ENCODE data around the gene SORBS1.
A peak's percentile ranks its signal among the peaks of the same experiment; 100 is the strongest.

Gene SORBS1

GRCh38 chr10:95525033-95525418 lies 36.1 kb downstream of the SORBS1 start:
- DNase-seq (no peak), ATAC-seq (replicated peaks) (no peak)
- Mint-ChIP-seq H3K27ac (no peak overlapping the region), H3K9me3 (no peaks in the 10 kb centered on the region), H3K27me3 (peaks cover 7 to 9% of the 10 kb centered on the region in 2 donors), H3K4me1 (no peaks in the 10 kb centered on the region), H3K36me3 (no peaks in the 10 kb centered on the region), H3K4me3 (no peak overlapping the region)

- DNase-seq (no peak), ATAC-seq (replicated peaks) (no peak)
- no peaks in the 10 kb centered on the region for H3K9me3 Mint-ChIP-seq
- no peak overlapping the region for H3K27ac Mint-ChIP-seq
- H3K4me1 Mint-ChIP-seq = no peaks in the 10 kb centered on the region
- peaks cover 7 to 9% of the 10 kb centered on the region in 2 donors for H3K27me3 Mint-ChIP-seq
- no peaks in the 10 kb centered on the region for H3K36me3 Mint-ChIP-seq
- no peak overlapping the region for H3K4me3 Mint-ChIP-seq
These were observed 36.7 kb downstream of the SORBS1 start for GRCh38 chr10:95524358-95525032.

- no peak for DNase-seq
- H3K27ac Mint-ChIP-seq = no peak overlapping the region
These were observed 39.1 kb downstream of the SORBS1 start for GRCh38 chr10:95522117-95522516.

GRCh38 chr10:95520617-95521016 lies 40.6 kb downstream of the SORBS1 start:
- no peak overlapping the region for H3K27ac Mint-ChIP-seq
- H3K27me3 Mint-ChIP-seq = peaks cover 0 to 9% of the 10 kb centered on the region in 2 donors
- H3K9me3 Mint-ChIP-seq = no peaks in the 10 kb centered on the region
- H3K4me3 Mint-ChIP-seq = no peak overlapping the region
- no peak for DNase-seq
- no peak for ATAC-seq (replicated peaks)
- peaks cover 0 to 2% of the 10 kb centered on the region in 2 donors for H3K4me1 Mint-ChIP-seq
- no peaks in the 10 kb centered on the region for H3K36me3 Mint-ChIP-seq

More at GRCh38 chr10:95522117-95522516, 39.1 kb downstream of the SORBS1 start:
- H3K9me3 Mint-ChIP-seq = no peaks in the 10 kb centered on the region
- ATAC-seq (replicated peaks) = no peak
- H3K27me3 Mint-ChIP-seq = peaks cover 0 to 9% of the 10 kb centered on the region in 2 donors
- H3K36me3 Mint-ChIP-seq = no peaks in the 10 kb centered on the region
- peaks cover 0 to 2% of the 10 kb centered on the region in 2 donors for H3K4me1 Mint-ChIP-seq
- H3K4me3 Mint-ChIP-seq = no peak overlapping the region

- Mint-ChIP-seq H3K36me3 (no peaks in the 10 kb centered on the region), H3K4me3 (no peak overlapping the region), H3K4me1 (peaks cover 0 to 5% of the 10 kb centered on the region in 2 donors), H3K27ac (no peak overlapping the region), H3K9me3 (no peaks in the 10 kb centered on the region), H3K27me3 (no peaks in the 10 kb centered on the region)
- DNase-seq (no peak), ATAC-seq (replicated peaks) (no peak)
These were observed 42.4 kb downstream of the SORBS1 start for GRCh38 chr10:95518455-95519452.

- H3K36me3 Mint-ChIP-seq = no peaks in the 10 kb centered on the region
- DNase-seq (no peak), ATAC-seq (replicated peaks) (no peak)
- H3K27ac Mint-ChIP-seq = no peak overlapping the region
- H3K9me3 Mint-ChIP-seq = no peaks in the 10 kb centered on the region
- peaks cover 0 to 5% of the 10 kb centered on the region in 2 donors for H3K4me1 Mint-ChIP-seq
- no peak overlapping the region for H3K4me3 Mint-ChIP-seq
- no peaks in the 10 kb centered on the region for H3K27me3 Mint-ChIP-seq
These were observed 43.4 kb downstream of the SORBS1 start for GRCh38 chr10:95517536-95518454.

- H3K27ac Mint-ChIP-seq = no peak overlapping the region
- H3K4me1 Mint-ChIP-seq = peaks cover 0 to 5% of the 10 kb centered on the region in 2 donors
- H3K36me3 Mint-ChIP-seq = no peaks in the 10 kb centered on the region
- ATAC-seq (replicated peaks) (no peak), DNase-seq (no peak)
- H3K27me3 Mint-ChIP-seq = peaks cover 0 to 5% of the 10 kb centered on the region in 2 donors
- no peak overlapping the region for H3K4me3 Mint-ChIP-seq
- no peaks in the 10 kb centered on the region for H3K9me3 Mint-ChIP-seq
These were observed 44.3 kb downstream of the SORBS1 start for GRCh38 chr10:95516774-95517373.

- no peaks in the 10 kb centered on the region for H3K36me3 Mint-ChIP-seq
- peak; percentile 58 to 86 for ATAC-seq (replicated peaks)
- H3K27ac Mint-ChIP-seq = no peak overlapping the region
- peak; percentile 4 for DNase-seq
- H3K4me1 Mint-ChIP-seq = peaks cover 0 to 5% of the 10 kb centered on the region in 2 donors
- H3K4me3 Mint-ChIP-seq = no peak overlapping the region
- no peaks in the 10 kb centered on the region for H3K9me3 Mint-ChIP-seq
- H3K27me3 Mint-ChIP-seq = peaks cover 5 to 7% of the 10 kb centered on the region in 2 donors
These were observed 47.2 kb downstream of the SORBS1 start for GRCh38 chr10:95513941-95514392.

- no peak for DNase-seq
- Mint-ChIP-seq H3K27me3 (peaks cover 5 to 14% of the 10 kb centered on the region in 2 donors), H3K9me3 (no peaks in the 10 kb centered on the region), H3K36me3 (no peaks in the 10 kb centered on the region), H3K4me3 (no peak overlapping the region), H3K4me1 (peaks cover 0 to 5% of the 10 kb centered on the region in 2 donors), H3K27ac (no peak overlapping the region)
- ATAC-seq (replicated peaks) = no peak
These were observed 48.1 kb downstream of the SORBS1 start for GRCh38 chr10:95513008-95513589.

- H3K4me3 Mint-ChIP-seq = no peak overlapping the region
- H3K27ac Mint-ChIP-seq = no peak overlapping the region
- H3K27me3 Mint-ChIP-seq = peaks cover 5 to 14% of the 10 kb centered on the region in 2 donors
- H3K4me1 Mint-ChIP-seq = peaks cover 0 to 3% of the 10 kb centered on the region in 2 donors
- DNase-seq = no peak
- H3K9me3 Mint-ChIP-seq = no peaks in the 10 kb centered on the region
- ATAC-seq (replicated peaks) = no peak
- H3K36me3 Mint-ChIP-seq = no peaks in the 10 kb centered on the region
These were observed 49.9 kb downstream of the SORBS1 start for GRCh38 chr10:95511314-95511713.

- Mint-ChIP-seq H3K4me1 (peaks cover 0 to 2% of the 10 kb centered on the region in 2 donors), H3K27ac (no peak overlapping the region), H3K27me3 (peaks cover 5 to 14% of the 10 kb centered on the region in 2 donors), H3K9me3 (no peaks in the 10 kb centered on the region), H3K36me3 (no peaks in the 10 kb centered on the region), H3K4me3 (no peak overlapping the region)
- no peak for ATAC-seq (replicated peaks)
- DNase-seq = no peak
These were observed 51.9 kb downstream of the SORBS1 start for GRCh38 chr10:95509251-95509650.

GRCh38 chr10:95508730-95509129 lies 52.4 kb downstream of the SORBS1 start:
- no peak overlapping the region for H3K4me3 Mint-ChIP-seq
- DNase-seq (no peak), ATAC-seq (replicated peaks) (no peak)
- H3K9me3 Mint-ChIP-seq = no peaks in the 10 kb centered on the region
- H3K27me3 Mint-ChIP-seq = peaks cover 5 to 14% of the 10 kb centered on the region in 2 donors
- H3K36me3 Mint-ChIP-seq = no peaks in the 10 kb centered on the region
- H3K27ac Mint-ChIP-seq = no peak overlapping the region
- no peaks in the 10 kb centered on the region for H3K4me1 Mint-ChIP-seq

- H3K27ac Mint-ChIP-seq = no peak overlapping the region
- no peaks in the 10 kb centered on the region for H3K4me1 Mint-ChIP-seq
- H3K9me3 Mint-ChIP-seq = no peaks in the 10 kb centered on the region
- no peak overlapping the region for H3K4me3 Mint-ChIP-seq
- DNase-seq (no peak), ATAC-seq (replicated peaks) (no peak)
- no peaks in the 10 kb centered on the region for H3K36me3 Mint-ChIP-seq
- peaks cover 3 to 13% of the 10 kb centered on the region in 2 donors for H3K27me3 Mint-ChIP-seq
These were observed 55.0 kb downstream of the SORBS1 start for GRCh38 chr10:95506056-95506737.

All from stimulated activated naive B cell treated with anti-CD40 and anti-IgM and Interleukin-4, amounts not matched to agents 10 μg/mL and 1 μg/mL and 100 μg/mL, for 72 hours (primary cell).